Trophoblast cell (in vitro differentiated cells and primary cell): ENCODE measurements around the gene LRRC27.

Source experiments
- DNase-seq, 2 donors: peaks; one replicate each; pipeline ENCODE4 v3.0.0-alpha.2; 2016
- H2AFZ ChIP-seq: 2 replicates; pipeline ENCODE4 v1.6.1; 2013; ENCODE audit warnings: low read length, moderate library complexity, mild to moderate bottlenecking; ENCODE audit not compliant: insufficient read depth, poor library complexity
- H2AK5ac ChIP-seq: 2 replicates; pipeline ENCODE4 v1.6.1; 2013; ENCODE audit warnings: mild to moderate bottlenecking, low read length
- H2BK120ac ChIP-seq: 2 replicates; pipeline ENCODE4 v1.6.1; 2013; ENCODE audit warnings: low read length, mild to moderate bottlenecking, moderate library complexity; ENCODE audit not compliant: insufficient read depth, poor library complexity
- H2BK12ac ChIP-seq: 2 replicates; pipeline ENCODE4 v1.6.1; 2013; ENCODE audit warnings: mild to moderate bottlenecking, low read length, moderate library complexity
- H2BK5ac ChIP-seq: 2 replicates; pipeline ENCODE4 v1.6.1; 2013; ENCODE audit warnings: low read length, low read depth, moderate library complexity, mild to moderate bottlenecking; ENCODE audit not compliant: poor library complexity
- H3K14ac ChIP-seq: 2 replicates; pipeline ENCODE4 v1.6.1; 2013; ENCODE audit warnings: mild to moderate bottlenecking, low read length
- H3K18ac ChIP-seq: 2 replicates; pipeline ENCODE4 v1.6.1; 2013; ENCODE audit warnings: mild to moderate bottlenecking, low read length
- H3K23ac ChIP-seq: 2 replicates; pipeline ENCODE4 v1.6.1; 2013; ENCODE audit warnings: low read length
- H3K27ac ChIP-seq: 2 replicates; pipeline ENCODE4 v1.5.1; 2013; ENCODE audit warnings: low read depth, mild to moderate bottlenecking, inconsistent platforms, low read length, moderate library complexity
- H3K27me3 ChIP-seq: 2 replicates; pipeline ENCODE4 v1.6.1; 2013; ENCODE audit warnings: inconsistent platforms, mild to moderate bottlenecking, low read length, moderate library complexity; ENCODE audit not compliant: insufficient read depth
- H3K36me3 ChIP-seq, 2 experiments: 1 replicate in 1 of 2; 2 replicates in 1 of 2; pipeline ENCODE4 v1.6.1; 2013; ENCODE audit warnings: low read length in 2 of 2, mild to moderate bottlenecking in 2 of 2, moderate library complexity in 1 of 2; ENCODE audit not compliant: insufficient read depth in 2 of 2, control insufficient read depth in 1 of 2
- H3K4ac ChIP-seq: 2 replicates; pipeline ENCODE4 v1.6.1; 2013; ENCODE audit warnings: low read depth, mild to moderate bottlenecking, low read length, moderate library complexity
- H3K4me1 ChIP-seq, 2 experiments: 1 replicate in 1 of 2; 2 replicates in 1 of 2; pipeline ENCODE4 v1.6.1; 2013; ENCODE audit warnings: low read length in 2 of 2, mild to moderate bottlenecking in 2 of 2, moderate library complexity in 1 of 2; ENCODE audit not compliant: insufficient read depth in 2 of 2, control insufficient read depth in 1 of 2
- H3K4me2 ChIP-seq: 2 replicates; pipeline ENCODE4 v1.6.1; 2013; ENCODE audit warnings: inconsistent platforms, mild to moderate bottlenecking, low read length, moderate library complexity
- H3K4me3 ChIP-seq: 2 replicates; pipeline ENCODE4 v1.5.1; 2013; ENCODE audit warnings: mild to moderate bottlenecking, low read depth, low read length, inconsistent platforms
- H3K79me1 ChIP-seq: one replicate; pipeline ENCODE4 v1.6.1; 2013; ENCODE audit warnings: low read length
- H3K79me2 ChIP-seq: 2 replicates; pipeline ENCODE4 v1.6.1; 2013; ENCODE audit warnings: low read length, mild to moderate bottlenecking; ENCODE audit not compliant: control insufficient read depth, insufficient read depth, poor library complexity
- H3K9ac ChIP-seq: 2 replicates; pipeline ENCODE4 v1.6.1; 2013; ENCODE audit warnings: mild to moderate bottlenecking, low read length
- H3K9me3 ChIP-seq: 2 replicates; pipeline ENCODE4 v1.6.1; 2013; ENCODE audit warnings: low read depth, mild to moderate bottlenecking, control low read depth, inconsistent platforms, low read length; ENCODE audit not compliant: insufficient read depth
- H4K12ac ChIP-seq: 2 replicates; pipeline ENCODE4 v1.6.1; 2013; ENCODE audit warnings: low read depth, mild to moderate bottlenecking, low read length, moderate library complexity
- H4K8ac ChIP-seq: 2 replicates; pipeline ENCODE4 v1.6.1; 2013; ENCODE audit warnings: low read depth, mild to moderate bottlenecking, low read length, moderate library complexity
- H4K91ac ChIP-seq: one replicate; pipeline ENCODE4 v1.6.1; 2013; ENCODE audit warnings: low read depth, mild to moderate bottlenecking, low read length, moderate library complexity
- WGBS: extraction: QIAGEN DNeasy Blood & Tissue Kit; methylation state at CpG from one replicate; pipeline ENCODE4 v1.1.7; 2013; ENCODE audit warnings: missing lambda C conversion rate; ENCODE audit not compliant: insufficient read length, insufficient coverage; ENCODE audit errors: extremely low coverage; 5-methylcytosine and 5-hydroxymethylcytosine counted together

LRRC27 gene

GRCh38 chr10:132333386-132333785 lies 1.4 kb downstream of the LRRC27 start:
- no CpG with 5 or more reads among the region's 7 CpGs for WGBS
- H4K8ac ChIP-seq = no peak overlapping the region
- no peak overlapping the region for H3K18ac ChIP-seq
- peaks cover 2% of the 10 kb centered on the region in 2 experiments for H3K36me3 ChIP-seq
- H3K27ac ChIP-seq = no peak overlapping the region
- peaks cover 8% of the 10 kb centered on the region for H3K79me1 ChIP-seq
- no peak overlapping the region for H2BK5ac ChIP-seq
- no peak overlapping the region for H2BK120ac ChIP-seq
- no peak overlapping the region for H3K14ac ChIP-seq
- no peak overlapping the region for H3K23ac ChIP-seq
- DNase-seq = no peak
- no peak overlapping the region for H2BK12ac ChIP-seq
- no peak overlapping the region for H3K4ac ChIP-seq
- H3K4me2 ChIP-seq = no peak overlapping the region
- H3K4me1 ChIP-seq = peaks cover 16% of the 10 kb centered on the region in 2 experiments
- H3K9me3 ChIP-seq = no peaks in the 10 kb centered on the region
- no peak overlapping the region for H2AFZ ChIP-seq
- H4K12ac ChIP-seq = no peak overlapping the region
- peaks cover 8% of the 10 kb centered on the region for H3K79me2 ChIP-seq
- no peak overlapping the region for H3K9ac ChIP-seq
- H2AK5ac ChIP-seq = no peak overlapping the region
- H3K4me3 ChIP-seq = no peak overlapping the region
- H3K27me3 ChIP-seq = no peaks in the 10 kb centered on the region
- H4K91ac ChIP-seq = no peak overlapping the region

GRCh38 chr10:132334631-132335188 lies 2.7 kb downstream of the LRRC27 start:
- no CpG with 5 or more reads among the region's 4 CpGs for WGBS
- Histone ChIP-seq H3K36me3 (peaks cover 2 to 3% of the 10 kb centered on the region in 2 experiments), H2AFZ (no peak overlapping the region), H4K91ac (no peak overlapping the region), H3K79me1 (peaks cover 8% of the 10 kb centered on the region), H2AK5ac (no peak overlapping the region), H3K9me3 (no peaks in the 10 kb centered on the region), H3K9ac (no peak overlapping the region), H4K8ac (no peak overlapping the region), H3K4ac (no peak overlapping the region), H2BK12ac (no peak overlapping the region), H2BK120ac (no peak overlapping the region), H4K12ac (no peak overlapping the region), H3K4me1 (peaks cover 13 to 14% of the 10 kb centered on the region in 2 experiments), H3K4me2 (no peak overlapping the region), H3K23ac (no peak overlapping the region), H3K27me3 (no peaks in the 10 kb centered on the region), H2BK5ac (no peak overlapping the region), H3K4me3 (no peak overlapping the region), H3K14ac (no peak overlapping the region), H3K18ac (no peak overlapping the region), H3K27ac (no peak overlapping the region), H3K79me2 (peaks cover 8% of the 10 kb centered on the region)
- no peak for DNase-seq

GRCh38 chr10:132335189-132336063 lies 3.4 kb downstream of the LRRC27 start:
- H3K79me2 ChIP-seq = peaks cover 8% of the 10 kb centered on the region
- H4K91ac ChIP-seq = no peak overlapping the region

GRCh38 chr10:132336064-132336746 lies 4.2 kb downstream of the LRRC27 start:
- H4K12ac ChIP-seq = no peak overlapping the region
- no peak overlapping the region for H2AFZ ChIP-seq
- H3K4me1 ChIP-seq = peaks cover 3 to 5% of the 10 kb centered on the region in 2 experiments
- H3K4ac ChIP-seq = no peak overlapping the region
- H2AK5ac ChIP-seq = no peak overlapping the region
- H3K27me3 ChIP-seq = no peaks in the 10 kb centered on the region
- no peak overlapping the region for H3K18ac ChIP-seq
- H2BK120ac ChIP-seq = no peak overlapping the region
- no peak overlapping the region for H2BK12ac ChIP-seq
- peaks cover 2 to 3% of the 10 kb centered on the region in 2 experiments for H3K36me3 ChIP-seq
- H4K8ac ChIP-seq = no peak overlapping the region
- H3K14ac ChIP-seq = no peak overlapping the region
- peaks cover 7% of the 10 kb centered on the region for H3K79me2 ChIP-seq
- H3K4me2 ChIP-seq = no peak overlapping the region
- H4K91ac ChIP-seq = no peak overlapping the region
- no peak overlapping the region for H3K9ac ChIP-seq
- no peak overlapping the region for H2BK5ac ChIP-seq
- no peaks in the 10 kb centered on the region for H3K9me3 ChIP-seq
- H3K4me3 ChIP-seq = no peak overlapping the region
- H3K23ac ChIP-seq = no peak overlapping the region
- no CpG with 5 or more reads among the region's 11 CpGs for WGBS
- peaks cover 7% of the 10 kb centered on the region for H3K79me1 ChIP-seq
- no peak for DNase-seq
- no peak overlapping the region for H3K27ac ChIP-seq

More at GRCh38 chr10:132335189-132336063, 3.4 kb downstream of the LRRC27 start:
- Histone ChIP-seq H4K12ac (no peak overlapping the region), H3K14ac (no peak overlapping the region), H4K8ac (no peak overlapping the region), H3K9me3 (no peaks in the 10 kb centered on the region), H3K4me2 (no peak overlapping the region), H2BK12ac (no peak overlapping the region), H3K23ac (no peak overlapping the region), H2AK5ac (no peak overlapping the region), H3K4me1 (peaks cover 8% of the 10 kb centered on the region in 2 experiments), H3K4me3 (no peak overlapping the region), H3K9ac (no peak overlapping the region), H2BK120ac (no peak overlapping the region), H3K27ac (no peak overlapping the region), H2AFZ (no peak overlapping the region), H2BK5ac (no peak overlapping the region), H3K4ac (no peak overlapping the region), H3K27me3 (no peaks in the 10 kb centered on the region), H3K36me3 (peaks cover 2 to 3% of the 10 kb centered on the region in 2 experiments), H3K79me1 (peaks cover 8% of the 10 kb centered on the region), H3K18ac (no peak overlapping the region)
- no CpG with 5 or more reads among the region's 14 CpGs for WGBS
- DNase-seq = peak in 1 of 2 donors; percentile 18
